PFSK-1 (cell line): ENCODE data around the gene ITGAX.

Experiments
- POLR2AphosphoS5 ChIP-seq: IDR thresholded peaks from 2 replicates; pipeline ENCODE4 v1.6.1; 2012; ENCODE audit warnings: low read depth, mild to moderate bottlenecking, control low read depth, low read length, moderate library complexity
- SIN3A ChIP-seq: IDR thresholded peaks from 2 replicates; pipeline ENCODE4 v1.6.1; 2012; ENCODE audit warnings: mild to moderate bottlenecking, low read length, moderate library complexity, borderline replicate concordance; ENCODE audit not compliant: insufficient read depth

DNA sequence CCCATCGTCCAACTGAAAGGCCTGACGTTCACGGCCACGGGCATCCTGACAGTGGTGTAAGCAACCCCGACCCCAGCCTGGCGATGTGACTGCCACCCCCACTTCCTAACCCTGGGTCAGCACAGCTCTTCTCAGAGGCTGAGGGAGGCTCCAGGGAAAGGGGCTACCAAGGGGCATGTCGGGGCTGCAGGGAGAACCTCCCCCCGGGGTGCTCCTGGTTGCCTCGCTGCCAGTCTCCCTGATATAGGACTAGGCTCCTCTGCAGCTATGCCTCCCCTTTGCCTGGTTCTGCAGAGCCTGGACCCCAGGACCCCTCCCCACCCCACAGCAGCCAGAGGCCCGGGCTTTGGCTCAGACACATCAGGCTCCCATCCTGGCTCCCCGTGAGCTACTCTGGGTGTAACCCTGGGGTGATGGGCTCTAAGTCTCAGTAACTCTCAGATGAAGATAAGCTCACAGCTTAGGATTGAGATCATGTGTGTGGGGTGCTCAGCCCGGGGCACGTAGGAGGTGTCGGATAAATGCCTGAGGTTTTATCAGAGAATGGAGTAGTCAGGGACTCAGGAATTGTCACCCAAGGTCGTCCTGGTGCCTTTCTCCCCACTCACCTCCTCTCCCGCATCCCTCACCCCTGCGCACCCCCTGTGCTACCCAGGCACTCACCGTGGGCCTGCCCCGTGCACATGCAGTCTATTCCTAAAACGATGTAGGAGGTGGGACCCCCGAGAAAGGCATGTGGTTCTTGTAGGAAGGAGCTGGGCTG is 48.8 kb downstream of the ITGAX start:
- TF ChIP-seq POLR2AphosphoS5 = no peak
- no peak for TF ChIP-seq SIN3A
